ENCODE data around the gene DGKE. TPM values are rescaled to one million over a fixed set of nuclear protein-coding genes. Genes with fewer than 3 reads are reported as not detected.

The DGKE gene
- total and polyA plus RNA-seq, 3 donors from 2014 or later = 13.3 to 27.7 (median 26.3) TPM

GRCh38 chr17:56796536-56796935 lies 37.4 kb upstream of the DGKE start:
- intact Hi-C loops (cut with DNase I; ENCODE audit: low total_unique reads) = no loop called here
- Histone ChIP-seq H3K4me1 (no peaks in the 10 kb centered on the region), H3K27me3 (no peaks in the 10 kb centered on the region), H3K4me3 (no peak overlapping the region), H3K9me3 (no peaks in the 10 kb centered on the region), H3K36me3 (ENCODE audit: low read depth, missing control alignments) (no peaks in the 10 kb centered on the region), H3K27ac (no peak overlapping the region)
- TF ChIP-seq POLR2A (IDR thresholded peaks at IDR 0.05) = no peak
- TF ChIP-seq CTCF (IDR thresholded peaks at IDR 0.05) = no peak
- no peak for DNase-seq
- whole genome bisulfite sequencing, 2 donors = 87 to 92% methylated on average over 8 of the region's 8 CpGs

GRCh38 chr17:56798916-56799315 lies 35.0 kb upstream of the DGKE start:
- DNase-seq = no peak
- Histone ChIP-seq H3K27me3 (no peaks in the 10 kb centered on the region), H3K9me3 (no peaks in the 10 kb centered on the region), H3K4me1 (peaks cover 2% of the 10 kb centered on the region), H3K27ac (no peak overlapping the region), H3K36me3 (ENCODE audit: low read depth, missing control alignments) (no peaks in the 10 kb centered on the region), H3K4me3 (no peak overlapping the region)
- TF ChIP-seq CTCF (IDR thresholded peaks at IDR 0.05) = no peak
- 63 to 74% methylated on average over 4 of the region's 4 CpGs for WGBS, 2 donors
- intact Hi-C loops (cut with DNase I; ENCODE audit: low total_unique reads) = no loop called here

GRCh38 chr17:56801459-56802178 lies 32.3 kb upstream of the DGKE start:
- H3K9me3 ChIP-seq = no peaks in the 10 kb centered on the region
- peak; percentile 46 for DNase-seq
- no peak overlapping the region for H3K4me3 ChIP-seq
- H3K27me3 ChIP-seq = no peaks in the 10 kb centered on the region
- H3K36me3 ChIP-seq (ENCODE audit: low read depth, missing control alignments) = no peaks in the 10 kb centered on the region
- intact Hi-C loops (cut with DNase I; ENCODE audit: low total_unique reads) = no loop called here
- TF ChIP-seq CTCF (IDR thresholded peaks at IDR 0.05) (no peak), POLR2A (IDR thresholded peaks at IDR 0.05) (no peak)
- H3K27ac ChIP-seq = no peak overlapping the region
- peaks cover 2% of the 10 kb centered on the region for H3K4me1 ChIP-seq
- 52 to 58% methylated on average over 4 of the region's 4 CpGs for WGBS, 2 donors

GRCh38 chr17:56803071-56803470 lies 30.9 kb upstream of the DGKE start:
- no peak overlapping the region for H3K4me3 ChIP-seq
- no peak for DNase-seq
- no peak overlapping the region for H3K27ac ChIP-seq
- no peak for TF ChIP-seq CTCF (IDR thresholded peaks at IDR 0.05)
- no peak for TF ChIP-seq POLR2A (IDR thresholded peaks at IDR 0.05)
- intact Hi-C loops (cut with DNase I; ENCODE audit: low total_unique reads) = no loop called here
- no peaks in the 10 kb centered on the region for H3K36me3 ChIP-seq (ENCODE audit: low read depth, missing control alignments)
- no peaks in the 10 kb centered on the region for H3K9me3 ChIP-seq
- WGBS, 2 donors = 73 to 76% methylated on average over 1 of the region's 1 CpG
- H3K27me3 ChIP-seq = no peaks in the 10 kb centered on the region
- peaks cover 2% of the 10 kb centered on the region for H3K4me1 ChIP-seq

- Histone ChIP-seq H3K36me3 (ENCODE audit: low read depth, missing control alignments) (no peaks in the 10 kb centered on the region), H3K27me3 (no peaks in the 10 kb centered on the region), H3K4me1 (peaks cover 2% of the 10 kb centered on the region), H3K27ac (no peak overlapping the region), H3K4me3 (no peak overlapping the region), H3K9me3 (no peaks in the 10 kb centered on the region)
- 75 to 79% methylated on average over 3 of the region's 3 CpGs for WGBS, 2 donors
- intact Hi-C loops (cut with DNase I; ENCODE audit: low total_unique reads) = no loop called here
- no peak for DNase-seq
- TF ChIP-seq CTCF (IDR thresholded peaks at IDR 0.05) (no peak), POLR2A (IDR thresholded peaks at IDR 0.05) (no peak)
Observed at GRCh38 chr17:56804454-56804853, 29.5 kb upstream of the DGKE start.
